K562 (cell line): Measurements from ENCODE around the gene LAMB2. TPM values are rescaled to one million over a fixed set of nuclear protein-coding genes. Genes with fewer than 3 reads are reported as not detected.

Experiments
- AFF4 ChIP-seq: sonication (generic); formaldehyde crosslinking; IDR thresholded peaks from 2 replicates; pipeline ENCODE4 v1.8.0; 2023; ENCODE audit warnings: mild to moderate bottlenecking, missing genetic modification reagents
- ARID1B ChIP-seq: fragments of 450-650 bp; IDR thresholded peaks from 2 replicates; pipeline ENCODE4 v1.6.1; 2016; ENCODE audit warnings: antibody characterized with exemption, mild to moderate bottlenecking, inconsistent platforms
- ATF7 ChIP-seq: fragments of 450-650 bp; IDR thresholded peaks from 2 replicates; pipeline ENCODE4 v1.7.1; 2014; ENCODE audit warnings: mild to moderate bottlenecking, moderate library complexity
- BCOR ChIP-seq: fragments of 450-650 bp; IDR thresholded peaks from 2 replicates; pipeline ENCODE4 v1.6.1; 2016
- CHD2 ChIP-seq: IDR thresholded peaks from 2 replicates; pipeline ENCODE4 v1.6.1; 2011; ENCODE audit warnings: low read depth, low read length
- DDX20 ChIP-seq: fragments of 450-650 bp; IDR thresholded peaks from 2 replicates; pipeline ENCODE4 v1.6.1; 2016; ENCODE audit warnings: missing genetic modification characterization, low read depth, mild to moderate bottlenecking, missing compliant biosample characterization, moderate library complexity
- ELF2 ChIP-seq: fragments of 250-450 bp; sonication (Bioruptor Pico); IDR thresholded peaks from 2 replicates; pipeline ENCODE4 v1.5.0; 2021; ENCODE audit warnings: mild to moderate bottlenecking
- FOXP1 ChIP-seq: sonication (generic); formaldehyde crosslinking; IDR thresholded peaks from 2 replicates; pipeline ENCODE4 v1.8.0; 2022; ENCODE audit warnings: mild to moderate bottlenecking, missing genetic modification reagents
- HCFC1 ChIP-seq: IDR thresholded peaks from 2 replicates; pipeline ENCODE4 v1.6.1; 2012; ENCODE audit warnings: low read depth, low read length, improper control_type of control experiment
- HNRNPL ChIP-seq: fragments of 200-400 bp; formaldehyde crosslinking; IDR thresholded peaks from 2 replicates; pipeline ENCODE4 v1.6.1; 2017; ENCODE audit warnings: low read depth, mild to moderate bottlenecking, low read length
- MBD2 ChIP-seq: sonication (generic); IDR thresholded peaks from 2 replicates; pipeline ENCODE4 v1.6.1; 2016; ENCODE audit warnings: low read depth, borderline replicate concordance
- MEIS2 ChIP-seq: fragments of 450-650 bp; IDR thresholded peaks from 2 replicates; pipeline ENCODE4 v1.6.1; 2014; ENCODE audit warnings: mild to moderate bottlenecking; ENCODE audit not compliant: partially characterized antibody
- MTA2 ChIP-seq: fragments of 450-650 bp; IDR thresholded peaks from 2 replicates; pipeline ENCODE4 v1.6.1; 2016; ENCODE audit warnings: low read depth
- PHF8 ChIP-seq: fragments of 200-600 bp; sonication (generic); IDR thresholded peaks from 2 replicates; pipeline ENCODE4 v1.6.1; 2012; ENCODE audit warnings: mixed run types, mild to moderate bottlenecking, inconsistent platforms, low read length, moderate library complexity, borderline replicate concordance
- POLR2AphosphoS5 ChIP-seq: IDR thresholded peaks from 2 replicates; pipeline ENCODE4 v1.6.1; 2011; ENCODE audit warnings: mild to moderate bottlenecking, low read depth, low read length, moderate library complexity; ENCODE audit not compliant: control insufficient read depth, insufficient read depth
- POLR2B ChIP-seq: fragments of 450-650 bp; IDR thresholded peaks from 2 replicates; pipeline ENCODE4 v1.6.1; 2018; ENCODE audit warnings: low read depth; ENCODE audit not compliant: partially characterized antibody
- POLR2H ChIP-seq: IDR thresholded peaks from 2 replicates; pipeline ENCODE4 v1.6.1; 2016; ENCODE audit warnings: missing genetic modification characterization, low read depth, mild to moderate bottlenecking, control low read depth, missing compliant biosample characterization, moderate library complexity
- RBM14 ChIP-seq: fragments of 200-400 bp; formaldehyde crosslinking; IDR thresholded peaks from 2 replicates; pipeline ENCODE4 v1.6.1; 2018; ENCODE audit warnings: low read depth, mild to moderate bottlenecking, low read length, moderate library complexity, borderline replicate concordance; ENCODE audit not compliant: insufficient read depth
- SETDB1 ChIP-seq: IDR thresholded peaks from one replicate; pipeline ENCODE4 v1.6.1; 2012; ENCODE audit warnings: low read length, control low read depth, inconsistent platforms
- SLC30A9 ChIP-seq: fragments of 250-450 bp; sonication (Bioruptor Pico); IDR thresholded peaks from 2 replicates; pipeline ENCODE4 v1.8.0; 2022; ENCODE audit warnings: mild to moderate bottlenecking, moderate library complexity
- SMAD3 ChIP-seq: fragments of 450-650 bp; formaldehyde crosslinking; conservative IDR thresholded peaks from 2 replicates; pipeline ENCODE4 v1.4.0; 2020; ENCODE audit warnings: mild to moderate bottlenecking
- USF2 ChIP-seq: sonication (generic); formaldehyde crosslinking; IDR thresholded peaks from 2 replicates; pipeline ENCODE4 v1.5.0; 2020; ENCODE audit warnings: missing genetic modification reagents
- ZNF174 ChIP-seq: fragments of 250-450 bp; sonication (Bioruptor Pico); IDR thresholded peaks from 2 replicates; pipeline ENCODE4 v1.4.0; 2020; ENCODE audit warnings: mild to moderate bottlenecking
- ZNF217 ChIP-seq: sonication (generic); formaldehyde crosslinking; IDR thresholded peaks from 2 replicates; pipeline ENCODE4 v1.8.0; 2022; ENCODE audit warnings: mild to moderate bottlenecking, missing genetic modification reagents
- ZNF431 ChIP-seq: sonication (generic); formaldehyde crosslinking; IDR thresholded peaks from 2 replicates; pipeline ENCODE4 v1.8.0; 2022; ENCODE audit warnings: mild to moderate bottlenecking, missing genetic modification reagents
- ZNF445 ChIP-seq: fragments of 250-450 bp; sonication (Bioruptor Pico); IDR thresholded peaks from 2 replicates; pipeline ENCODE4 v1.4.0; 2020; ENCODE audit warnings: low read depth, mild to moderate bottlenecking, moderate library complexity
- ZNF707 ChIP-seq: fragments of 250-450 bp; sonication (Bioruptor Pico); conservative IDR thresholded peaks from 2 replicates; pipeline ENCODE4 v1.8.0; 2022; ENCODE audit warnings: inconsistent platforms, mild to moderate bottlenecking, moderate library complexity
- polyA plus RNA-seq, 8 experiments: library from polyadenylated mRNA; depleted of rRNA in 4 of 8; stranded (reverse) in 5 of 8; unstranded in 3 of 8; fragments of >200 nt; fragmentation: Nextera tagmentation in 2 of 8; fragmentation: Illumina TruSeq in 1 of 8; extraction: Ambion mirVana in 2 of 8; extraction: Trizol in 1 of 8; gene quantifications; 2 replicates each; pipeline versions ENCODE4 v1.2.1 to v1.2.3, GENCODE V29; 2011 to 2014; ENCODE audit warnings: inconsistent platforms in 1 of 8, missing spikeins in 1 of 8
- total RNA-seq, 7 experiments: library from RNA; depleted of rRNA in 6 of 7; stranded (reverse); fragments of >200 nt in 6 of 7; fragmentation: Illumina TruSeq in 2 of 7; extraction: Trizol in 2 of 7; gene quantifications; 2 replicates each; pipeline versions ENCODE4 v1.2.1 to v1.2.3, GENCODE V29; 2011 to 2021; ENCODE audit warnings: low replicate concordance in 1 of 7

The LAMB2 gene
- total and polyA plus RNA-seq, 9 of the 15 experiments (the other 6 are each of a cell fraction or from before 2014, with no cell fraction given): 1.4 to 26.0 (median 16.2) TPM

- TF ChIP-seq AFF4 (no peak; the same call in 1 of the 2 replicates), POLR2B (no peak), DDX20 (tag) (no peak), MTA2 (peak; percentile 46), POLR2AphosphoS5 (peak; percentile 83), ZNF431 (CRISPR knock-in tag) (no peak), MBD2 (peak; percentile 49; the same call in 1 of the 2 replicates), SLC30A9 (CRISPR knock-in tag) (no peak), HCFC1 (no peak), ZNF217 (CRISPR knock-in tag) (no peak), HNRNPL (no peak), BCOR (peak; percentile 79), ARID1B (peak; percentile 82), POLR2H (tag) (no peak), ZNF707 (CRISPR knock-in tag) (no peak), USF2 (CRISPR knock-in tag) (no peak), MEIS2 (peak; percentile 33), RBM14 (no peak), CHD2 (no peak; the same call in 1 of the 2 replicates), FOXP1 (peak; percentile 63; the same call in 1 of the 2 replicates), ELF2 (CRISPR knock-in tag) (no peak), SMAD3 (CRISPR knock-in tag) (no peak), ATF7 (peak; percentile 71), ZNF445 (CRISPR knock-in tag) (no peak), PHF8 (peak; percentile 65; the same call in 1 of the 2 replicates), SETDB1 (no peak), ZNF174 (CRISPR knock-in tag) (no peak)
Observed at GRCh38 chr3:49171119-49171774, 38.4 kb upstream of the LAMB2 start, which contains the start of gene KLHDC8B (continued).
